T47D (cell line): ENCODE results near the gene PRCC.

Experiments
- DNase-seq, 2 experiments: peaks; one replicate each; pipeline versions ENCODE4 v3.0.0 to v3.0.0-alpha.2; 2011 to 2012; ENCODE audit warnings: low read depth in 1 of 2, low spot score in 1 of 2
- JUND ChIP-seq: IDR thresholded peaks from 2 replicates; pipeline ENCODE4 v1.6.1; 2012; ENCODE audit warnings: low read depth
- in situ Hi-C: cut with HindIII; loops from 2 replicates; pipeline ENCODE4 v1.10.0; 2016; ENCODE audit warnings: low sequenced_read_pairs, low pct_unique_long_range_greater_than_20kb

The PRCC gene

DNA sequence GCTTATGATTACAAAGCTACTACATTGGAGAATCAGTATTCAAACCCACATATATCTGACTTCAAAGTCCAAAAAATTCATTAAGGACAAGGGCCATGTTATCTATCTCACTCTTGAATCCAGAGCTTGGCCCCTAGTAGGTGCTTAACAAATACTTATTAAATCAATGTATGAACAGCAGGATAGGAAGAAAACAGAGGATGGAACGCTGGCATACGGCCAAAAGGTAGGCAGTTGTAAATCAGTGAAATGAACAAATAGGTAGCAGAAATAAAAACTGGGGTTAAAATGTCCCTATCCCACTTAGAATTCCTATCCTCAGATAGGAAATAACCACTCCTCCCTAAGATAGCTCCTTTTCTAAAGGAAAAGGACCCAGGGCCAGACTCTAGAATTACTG lies 28.4 kb upstream of the PRCC start:
- in situ Hi-C loops: no loop called here
- no peak for TF ChIP-seq JUND
- DNase-seq: no peak

DNA sequence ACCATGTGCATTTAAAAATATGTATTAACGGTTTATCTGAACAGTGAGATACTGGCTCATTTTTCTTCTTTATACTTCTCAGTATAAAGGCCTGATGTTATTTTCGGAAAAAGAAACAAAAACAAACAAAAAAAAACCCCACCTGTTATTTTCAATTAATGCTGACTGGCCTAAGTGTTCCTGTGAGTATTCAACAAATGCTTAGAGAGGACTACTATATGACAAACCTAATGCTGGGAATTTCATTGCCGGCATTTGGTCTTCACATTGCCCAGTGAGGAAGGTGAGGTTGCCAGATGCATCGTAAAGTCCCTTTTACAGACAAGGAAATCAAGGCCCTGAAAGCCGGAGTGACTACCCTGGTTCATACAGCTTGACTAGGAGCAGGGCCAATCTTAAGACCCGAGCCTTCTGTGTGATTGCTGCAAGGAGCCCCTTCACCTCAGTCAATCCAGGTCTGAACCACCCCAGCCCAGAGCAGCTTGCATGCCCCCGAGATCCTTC lies 27.0 kb upstream of the PRCC start:
- DNase-seq: no peak
- in situ Hi-C loops: no loop called here
- no peak for TF ChIP-seq JUND

DNA sequence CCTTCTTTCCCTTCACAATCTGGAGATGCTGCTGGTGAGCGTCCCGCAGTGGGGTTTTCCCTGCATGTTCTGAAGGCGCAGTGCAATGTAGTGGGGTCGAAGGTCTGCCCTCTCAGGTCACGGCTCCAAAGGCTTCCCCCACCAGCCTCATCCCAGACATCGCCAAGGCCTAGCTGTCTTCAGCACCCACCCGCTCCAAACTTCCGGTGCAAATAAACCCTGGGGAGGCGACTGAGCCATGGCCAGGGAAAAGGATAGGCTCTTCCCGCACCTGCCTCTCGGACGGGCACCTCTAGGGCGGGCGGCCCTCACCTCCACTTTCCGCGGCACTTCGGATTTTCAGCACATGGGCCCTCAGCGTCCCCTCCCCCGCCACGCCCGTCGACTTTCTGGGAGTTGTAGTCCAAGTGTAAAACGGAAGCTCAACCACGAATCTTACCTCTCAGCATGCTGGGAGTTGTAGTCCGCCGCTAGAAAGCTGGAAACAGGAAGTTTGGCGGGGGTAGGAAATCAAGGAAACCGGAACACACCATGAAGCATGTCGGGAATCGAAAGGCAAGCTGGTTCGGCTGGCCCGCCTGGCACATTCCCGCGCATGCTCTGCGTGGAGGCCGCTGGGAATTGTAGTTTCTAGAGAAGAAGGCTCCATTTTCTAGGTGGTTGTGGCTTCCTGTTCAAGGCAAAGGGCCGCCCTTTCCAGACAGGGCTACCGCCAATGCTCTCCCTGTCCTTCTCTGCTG lies 26.4 kb upstream of the PRCC start, which contains the start of gene MRPL24:
Gene MRPL24 (minus strand): TSS at position 348 of the 740 bp plus-strand sequence. CDS start 2,384 bp downstream, outside the sequence.
- peak; percentile 89 to 100 for DNase-seq
- in situ Hi-C loops: no loop called here

DNA sequence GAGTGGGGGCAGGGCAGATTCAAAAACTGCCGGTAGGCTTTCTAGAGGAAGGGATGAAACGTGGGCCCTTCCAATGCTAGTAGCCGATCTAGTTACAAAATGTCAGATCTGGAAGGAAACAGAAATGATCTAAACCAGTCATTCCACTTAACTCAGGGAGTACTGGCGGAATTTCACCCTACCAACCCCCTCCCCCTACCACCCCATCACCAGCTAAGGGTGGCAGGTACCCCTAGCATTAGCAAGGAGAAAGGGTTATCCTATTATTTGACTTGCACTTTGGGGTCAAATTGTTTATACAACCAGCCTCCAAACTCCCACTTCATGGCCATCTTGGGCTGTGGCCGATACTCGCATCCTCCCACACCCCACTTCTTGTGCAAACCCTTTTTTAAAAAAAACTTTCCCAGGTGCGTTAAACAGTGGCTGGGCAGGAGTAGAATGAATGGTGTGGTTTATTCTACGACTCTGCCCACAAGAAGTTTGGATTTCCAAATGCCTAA lies 25.8 kb upstream of the PRCC start:
- TF ChIP-seq JUND: no peak
- in situ Hi-C loops: no loop called here
- no peak for DNase-seq

More for the DNA sequence above, 26.4 kb upstream of the PRCC start, which contains the start of gene MRPL24:
- no peak for TF ChIP-seq JUND

DNA sequence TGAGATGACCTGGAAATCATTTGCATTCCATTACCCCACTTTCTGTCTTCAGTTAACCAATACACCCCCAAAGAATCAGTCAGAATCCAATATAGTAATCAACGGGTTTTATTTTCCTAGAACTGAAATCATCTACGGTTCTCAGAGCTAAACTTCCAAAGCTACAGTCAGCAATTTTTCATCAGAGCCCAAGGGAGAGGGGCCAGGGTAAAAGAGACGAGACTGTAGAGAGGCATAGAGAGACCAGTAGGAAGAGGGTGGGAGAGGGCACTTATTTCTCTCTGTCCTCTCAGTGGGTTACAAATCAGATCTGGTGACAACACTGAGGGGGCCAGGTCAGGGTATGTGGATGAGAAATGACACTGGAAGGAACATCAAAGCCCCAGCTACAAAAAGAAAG lies 25.3 kb upstream of the PRCC start:
- TF ChIP-seq JUND: no peak
- DNase-seq: no peak
- in situ Hi-C loops: no loop called here

DNA sequence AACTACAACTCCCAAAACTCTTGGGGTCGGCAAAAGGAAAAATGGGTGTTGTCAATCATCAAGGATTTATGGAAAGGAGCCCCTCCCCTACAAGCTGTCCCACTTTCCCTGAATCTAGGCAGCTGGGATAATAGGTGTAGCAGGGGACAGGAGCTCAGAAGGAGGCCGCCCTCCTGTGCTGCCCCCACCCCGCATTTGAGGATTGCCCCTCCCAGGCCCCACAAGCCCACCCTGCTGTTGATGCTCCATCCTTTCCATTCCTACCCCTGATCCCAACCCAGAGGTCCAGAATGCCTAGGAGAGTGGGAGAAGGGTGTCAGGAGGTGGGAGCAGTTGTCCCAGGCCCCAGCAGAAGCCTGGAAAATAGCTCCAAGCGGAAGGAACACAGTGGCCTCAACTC lies 24.5 kb upstream of the PRCC start:
- no peak for DNase-seq
- in situ Hi-C loops: no loop called here
- TF ChIP-seq JUND: no peak

DNA sequence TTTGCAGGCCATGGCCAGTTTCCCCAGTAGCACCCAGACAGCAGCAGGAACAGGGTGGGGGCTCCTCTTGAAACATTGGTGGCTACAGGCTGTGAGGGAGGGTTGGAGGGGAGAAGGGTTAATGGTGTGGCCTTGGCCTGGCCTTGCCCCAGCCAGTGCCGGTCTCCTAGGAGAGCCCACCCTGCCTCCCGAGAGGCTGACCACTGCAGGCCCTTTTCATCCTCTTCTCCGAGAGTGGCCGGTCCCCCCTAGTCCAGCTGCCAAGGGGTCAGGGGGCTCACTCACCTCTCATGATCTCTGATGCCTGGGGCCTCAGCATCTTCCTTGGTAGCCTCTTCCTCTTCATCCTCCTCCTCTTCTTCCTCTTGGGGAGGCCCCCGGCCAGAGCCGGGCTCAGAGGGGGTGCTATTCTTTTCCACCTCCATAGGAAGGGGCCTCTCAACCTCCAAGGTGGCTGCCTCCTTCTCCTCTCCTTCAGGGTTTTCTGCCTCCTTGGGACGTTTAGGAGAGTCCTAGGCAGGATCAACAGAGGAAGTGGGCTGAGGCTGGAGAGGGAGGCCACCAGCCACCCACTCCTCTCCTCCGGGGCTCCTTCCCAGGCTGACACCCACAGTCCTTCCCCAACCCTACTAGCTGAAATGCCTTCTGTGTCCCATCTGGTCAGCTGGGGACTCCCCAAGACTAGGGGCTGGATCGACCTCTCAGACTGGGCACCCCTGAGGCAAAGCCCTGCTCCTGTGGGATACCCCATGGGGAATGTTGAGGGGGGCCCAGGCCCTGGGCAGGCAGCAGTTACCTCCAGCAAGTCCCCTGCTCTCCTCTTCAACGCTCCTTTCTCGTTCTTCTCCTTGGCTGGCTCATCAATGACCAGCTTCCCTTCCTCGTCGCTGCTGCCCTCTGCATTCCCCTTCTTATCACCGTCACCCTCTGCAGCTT lies 23.7 kb upstream of the PRCC start:
- TF ChIP-seq JUND: no peak
- in situ Hi-C loops: no loop called here
- DNase-seq: no peak

DNA sequence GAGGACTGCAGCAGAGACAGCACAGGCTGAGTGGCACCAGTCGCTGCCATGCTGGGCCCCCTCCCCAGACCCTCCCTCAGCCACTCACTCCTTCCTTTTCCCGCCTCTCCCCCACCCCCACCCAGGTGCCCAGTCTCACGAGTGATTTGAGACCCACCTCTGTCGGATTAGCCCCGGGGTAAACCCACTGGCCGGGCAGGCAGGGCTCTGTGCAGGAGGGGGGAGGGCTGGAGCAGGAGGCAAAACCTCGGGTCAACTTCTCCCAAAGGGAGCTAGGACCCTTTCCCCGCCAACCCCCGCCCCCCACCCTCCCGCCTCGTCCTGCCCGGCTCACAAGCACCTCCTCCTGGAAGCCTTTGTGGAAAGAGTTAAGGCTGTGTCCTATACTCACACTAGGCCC lies 23.0 kb upstream of the PRCC start:
- no peak for DNase-seq
- no peak for TF ChIP-seq JUND
- in situ Hi-C loops: no loop called here

DNA sequence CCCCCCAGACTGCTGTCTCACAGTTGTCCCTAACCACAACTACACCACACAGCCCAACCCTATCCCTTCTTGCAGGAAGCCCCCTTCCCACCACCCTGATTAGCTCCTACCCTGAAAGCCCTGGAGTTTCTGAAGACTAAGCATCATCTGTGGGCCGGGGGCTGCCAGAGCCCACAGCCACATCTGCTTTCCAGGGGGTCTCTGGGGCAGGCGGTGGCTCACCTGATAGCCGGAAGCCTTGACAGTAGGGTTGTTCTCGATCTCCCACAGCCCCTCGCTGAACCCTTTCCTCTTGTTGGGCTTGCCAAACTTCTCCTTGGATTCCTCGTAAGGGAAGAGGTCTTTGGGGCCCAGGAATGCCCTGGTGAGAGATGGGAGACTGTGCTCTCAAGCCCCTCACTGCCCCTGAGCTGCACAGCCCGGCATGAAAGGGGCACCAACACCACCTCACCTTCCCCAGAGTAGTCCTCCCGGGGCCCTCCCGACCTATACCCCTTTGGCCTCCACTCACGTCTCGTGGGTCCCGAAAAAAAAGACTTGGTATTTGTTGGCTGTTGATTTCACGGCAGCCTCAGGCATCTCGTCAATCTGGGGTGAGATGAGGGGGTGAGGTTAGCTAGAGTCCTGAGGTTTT lies 22.4 kb upstream of the PRCC start:
- no peak for TF ChIP-seq JUND
- DNase-seq: no peak

DNA sequence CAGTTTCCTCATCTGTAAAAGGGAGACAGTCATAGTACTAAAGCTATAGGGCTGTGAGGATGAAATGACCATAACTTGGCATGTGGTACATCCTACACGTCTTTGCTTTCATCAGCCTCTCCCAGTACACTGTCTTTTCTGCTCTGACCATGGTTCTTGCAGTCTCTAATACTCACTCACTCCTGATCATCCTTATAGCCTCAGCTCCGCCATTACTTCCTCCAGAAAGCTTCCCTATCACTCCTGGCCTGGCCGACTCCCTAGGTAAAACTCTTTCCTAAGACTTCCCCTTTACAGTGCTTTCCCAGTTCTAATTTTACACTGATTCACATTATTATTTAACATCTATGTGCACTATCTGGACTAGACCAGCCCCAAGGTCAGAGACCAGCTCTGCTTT lies 21.5 kb upstream of the PRCC start:
- in situ Hi-C loops: no loop called here
- DNase-seq: no peak
- no peak for TF ChIP-seq JUND

More for the DNA sequence above, 22.4 kb upstream of the PRCC start:
- in situ Hi-C loops: no loop called here

DNA sequence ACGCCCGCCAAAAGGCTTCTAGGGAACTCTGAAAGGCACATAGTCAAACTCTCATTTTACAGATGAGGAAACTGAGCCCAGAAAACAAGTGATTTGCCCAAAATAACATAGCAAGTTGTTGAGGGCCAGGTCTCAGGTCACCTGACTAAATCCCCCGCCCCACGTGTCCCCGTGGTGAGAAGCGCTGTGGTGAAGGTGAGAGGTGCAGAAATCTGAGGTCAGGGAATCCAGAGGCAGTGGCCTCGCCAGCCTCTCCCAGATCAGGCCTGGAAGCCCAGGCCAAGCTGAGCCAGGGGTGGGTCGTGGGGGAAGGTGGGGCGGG lies 21.0 kb upstream of the PRCC start:
- DNase-seq: no peak
- no peak for TF ChIP-seq JUND
- in situ Hi-C loops: no loop called here
